Stimulated activated CD8-positive, alpha-beta memory T cell treated with anti-CD3 and anti-CD28 coated beads, Interleukin-7, amount 100 ng/mL, for 48 hours (primary cell): ENCODE results near the gene MRPL34.
A peak's percentile ranks its signal among the peaks of the same experiment; 100 is the strongest.

ENCODE experiments used
- DNase-seq, 2 donors: peaks; one replicate each; pipeline ENCODE4 v3.0.0-alpha.2; 2020; ENCODE audit warnings: low read depth in 1 of 2; ENCODE audit errors: extremely low read depth in 1 of 2

Gene MRPL34

DNA sequence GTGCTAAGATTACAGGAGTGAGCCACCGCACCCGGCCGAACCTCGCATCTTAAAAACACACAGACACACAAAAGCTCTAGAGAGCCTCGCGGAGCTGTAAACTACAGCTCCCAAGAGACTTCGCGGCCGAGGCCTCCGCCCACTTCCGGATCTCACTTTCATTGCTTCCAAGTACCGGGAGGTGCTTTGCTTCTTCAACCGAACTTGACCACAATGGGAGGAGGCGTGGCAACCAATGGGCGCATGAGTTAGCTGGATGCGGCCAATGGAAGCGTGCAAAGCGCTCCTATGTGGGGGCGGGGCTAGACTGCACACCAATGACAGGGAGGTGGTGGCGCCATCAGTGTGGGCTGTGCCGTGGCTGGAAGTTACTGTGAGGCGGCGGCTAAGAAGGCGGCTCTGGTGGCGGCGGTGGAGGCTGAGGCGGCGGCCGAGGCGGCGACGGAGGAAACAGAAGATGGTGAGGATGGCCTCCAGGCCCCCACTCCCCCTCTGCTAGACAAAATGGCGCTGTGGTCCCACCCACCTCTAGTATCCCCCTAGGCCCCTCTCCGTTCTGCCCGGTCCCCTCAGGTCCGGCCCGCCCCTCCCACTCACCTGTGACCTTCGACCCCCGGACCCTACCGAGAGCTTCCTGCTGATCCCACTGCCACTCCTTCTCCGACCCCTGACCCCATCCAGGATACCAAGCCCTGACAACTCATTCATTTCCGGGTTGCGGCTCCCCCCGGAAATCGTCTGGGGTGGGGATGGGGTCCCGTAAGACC, 3.7 kb downstream of the MRPL34 start, which contains the start of gene DDA1:
TSS of gene DDA1 (plus strand) at position 366 of the 767 bp plus-strand sequence. CDS start at position 458, 92 bp downstream.
- peak; percentile 96 to 100 for DNase-seq

DNA sequence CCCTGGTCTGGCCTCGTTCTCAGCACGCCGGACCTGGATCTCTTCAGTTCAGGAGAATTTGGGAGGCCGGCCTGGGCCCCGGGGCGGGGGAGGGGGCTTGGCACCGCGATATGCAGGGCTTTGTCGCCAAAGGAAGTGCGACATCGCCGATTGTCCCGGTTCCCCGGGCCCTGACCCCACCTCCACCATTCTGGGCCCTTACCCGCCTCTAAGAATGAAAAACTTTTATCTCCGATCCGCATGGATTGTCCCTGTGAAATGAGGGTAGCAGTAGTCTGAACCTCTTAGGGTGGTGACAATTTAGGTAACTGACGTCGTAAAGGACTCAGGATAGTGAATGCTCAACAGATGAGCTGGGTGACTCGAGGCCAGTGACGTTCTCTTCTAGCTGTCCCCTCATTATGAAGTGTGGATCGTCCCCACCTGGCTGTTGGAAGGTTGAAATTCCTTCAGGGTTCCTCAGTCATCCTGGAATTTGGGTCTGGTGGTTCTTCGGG, 4.3 kb downstream of the MRPL34 start:
- DNase-seq: no peak

DNA sequence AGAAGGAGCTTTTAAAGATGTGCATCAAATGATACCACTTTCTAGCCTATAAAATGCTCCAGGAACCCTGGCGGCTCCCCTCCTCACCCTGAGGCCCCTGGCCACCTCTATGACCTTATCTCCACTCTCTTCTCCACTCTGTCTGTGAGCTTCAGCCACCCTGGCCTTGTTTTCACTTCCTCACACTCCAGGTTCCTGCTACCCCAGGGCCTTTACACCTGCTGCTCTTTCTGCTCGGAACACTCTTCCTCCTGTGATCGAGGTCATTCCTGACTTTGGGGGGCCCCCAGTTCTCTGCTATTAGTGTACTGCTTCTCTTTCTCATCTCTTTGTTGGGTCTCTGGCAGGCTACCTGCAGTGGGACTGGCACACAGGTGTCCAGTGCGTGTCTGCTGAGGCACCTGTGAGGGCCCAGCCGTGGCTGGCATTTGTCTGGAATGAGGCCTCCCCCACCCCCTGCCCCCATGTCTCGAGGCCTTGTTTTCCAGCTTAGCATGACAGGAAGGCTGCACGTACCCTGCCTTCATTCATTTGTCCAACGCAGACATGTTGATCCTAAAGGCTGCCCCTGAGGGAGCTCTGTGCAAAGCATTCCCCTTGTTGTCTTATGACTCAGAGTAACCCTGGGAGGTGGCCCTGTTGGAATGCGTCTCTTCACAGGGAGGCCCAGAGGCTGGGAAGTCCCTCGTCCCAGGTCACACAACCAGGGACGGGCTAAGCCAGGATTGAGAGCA, 6.0 kb downstream of the MRPL34 start:
- no peak for DNase-seq

DNA sequence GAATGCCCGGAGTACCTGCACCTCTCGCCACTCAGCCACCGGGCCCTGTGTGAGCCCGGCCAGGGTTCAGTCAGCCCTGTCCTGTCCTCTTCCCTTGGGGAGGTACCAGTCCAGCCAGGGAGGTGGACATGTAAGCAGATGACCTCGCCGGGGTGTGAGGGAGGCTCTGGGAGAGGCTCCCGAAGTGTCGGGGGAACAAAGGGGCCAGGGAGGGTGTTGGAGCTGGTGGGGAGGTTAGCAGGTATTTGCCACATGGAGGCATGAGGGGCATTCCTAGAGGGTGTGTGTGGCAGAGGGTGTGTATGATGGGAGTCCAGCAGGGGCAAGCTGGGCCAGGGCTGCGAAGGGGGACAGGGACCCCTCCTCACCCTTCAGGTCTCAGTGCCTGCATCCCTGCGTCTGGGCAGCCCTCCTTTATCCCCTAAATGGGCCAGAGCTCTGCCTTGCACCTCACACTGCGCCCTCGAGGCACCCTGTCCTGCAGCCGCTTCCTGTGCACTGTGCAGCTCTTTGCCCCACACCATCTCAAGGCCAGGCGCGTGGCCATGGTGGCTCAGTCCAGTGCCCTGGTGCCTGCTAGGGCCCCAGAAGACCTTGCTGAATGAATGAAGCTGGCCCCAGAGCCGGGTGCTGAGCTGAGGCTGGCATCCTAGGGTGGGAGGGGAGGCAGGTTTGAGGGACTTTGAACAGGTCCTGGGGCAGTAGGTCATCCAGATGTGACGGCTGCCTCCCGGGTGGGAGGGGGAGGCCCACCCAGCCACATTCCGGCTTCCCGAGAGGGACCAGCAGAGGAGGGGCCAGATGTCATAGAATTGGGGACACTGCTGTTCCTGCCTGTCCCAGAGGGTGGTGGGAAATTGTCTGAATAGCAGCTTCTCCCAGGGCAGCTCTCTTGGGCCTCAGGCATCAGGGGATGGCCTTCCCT, 6.8 kb downstream of the MRPL34 start:
- no peak for DNase-seq

DNA sequence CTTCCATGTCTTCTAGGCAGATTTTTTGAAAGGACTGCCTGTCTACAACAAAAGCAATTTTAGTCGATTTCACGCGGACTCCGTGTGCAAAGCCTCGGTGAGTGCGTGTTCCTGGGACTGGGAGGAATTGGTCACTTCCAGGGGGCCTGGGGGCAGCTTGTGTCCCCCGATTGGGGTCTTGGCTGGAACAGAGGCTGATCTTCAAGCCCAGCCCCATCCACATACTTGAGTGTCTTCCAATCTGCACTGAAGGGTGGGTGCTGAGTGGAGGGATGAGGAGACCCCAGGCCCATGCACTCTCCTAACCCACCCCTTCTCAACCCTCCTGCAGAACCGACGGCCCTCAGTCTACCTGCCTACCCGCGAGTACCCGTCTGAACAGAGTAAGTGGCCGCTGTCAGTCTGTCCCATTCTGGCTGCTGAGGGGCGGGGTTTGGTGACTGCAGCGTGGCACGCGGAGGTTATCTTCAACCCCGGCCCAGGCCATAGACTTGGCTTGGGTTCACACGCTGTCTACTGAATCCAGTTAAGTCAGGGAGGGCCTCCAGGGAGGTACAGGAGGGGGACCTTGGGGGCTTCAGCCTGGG, 8.4 kb downstream of the MRPL34 start:
- no peak for DNase-seq

DNA sequence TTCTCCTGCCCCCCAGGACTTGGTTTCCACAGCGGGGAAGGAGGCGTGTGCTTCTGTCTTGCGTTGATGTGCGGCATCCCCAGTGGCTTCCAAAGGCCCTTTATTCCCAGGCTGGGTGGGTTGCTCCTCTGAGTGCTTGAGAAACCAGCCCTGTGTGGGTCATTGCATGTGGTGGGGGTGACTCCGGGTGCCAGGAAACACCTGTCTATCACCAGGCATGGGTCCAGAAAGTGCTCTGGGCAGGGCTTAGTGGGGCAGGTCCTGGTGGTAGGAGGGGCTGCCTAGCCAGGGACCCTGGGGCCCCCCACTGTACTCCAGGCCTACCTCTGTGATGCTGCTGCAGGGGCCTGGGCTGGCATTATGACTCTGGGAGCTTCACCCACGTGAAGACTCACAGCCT, 13.3 kb downstream of the MRPL34 start:
- no peak for DNase-seq

DNA sequence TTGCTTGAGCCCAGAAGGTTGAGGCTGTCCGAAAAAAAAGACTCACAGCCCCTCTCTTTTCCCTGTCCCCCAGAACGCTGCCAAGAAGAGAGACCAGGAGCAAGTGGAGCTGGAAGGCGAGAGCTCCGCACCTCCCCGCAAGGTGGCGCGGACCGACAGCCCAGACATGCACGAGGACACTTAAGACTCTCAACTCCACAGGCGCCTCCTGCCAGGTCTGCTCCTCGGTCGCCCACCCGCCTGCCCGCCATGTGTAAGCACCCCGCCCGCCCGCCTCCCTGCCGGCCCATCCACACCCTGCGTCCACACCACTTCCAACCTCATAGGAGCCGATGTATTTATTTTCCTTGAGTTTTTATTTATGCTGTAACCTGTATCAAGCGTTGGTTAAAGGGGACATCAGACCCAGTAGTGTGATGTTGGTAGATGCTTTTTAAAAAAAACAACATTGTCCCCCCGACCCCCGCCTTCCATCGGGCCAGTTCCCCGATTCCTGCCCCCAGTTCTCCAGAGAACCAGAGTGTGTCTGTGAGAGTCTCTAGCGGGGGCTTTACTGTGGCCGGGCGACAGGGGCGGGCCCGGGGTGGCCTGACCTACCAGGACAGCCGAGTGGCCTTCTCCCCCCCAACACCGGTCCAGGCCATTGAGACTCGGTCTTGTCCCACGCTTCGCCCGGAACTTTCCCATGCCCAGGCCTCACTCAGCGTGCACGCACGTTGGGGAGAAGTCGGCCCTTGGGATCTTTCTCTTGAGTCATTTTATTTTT, 14.0 kb downstream of the MRPL34 start:
- no peak for DNase-seq

DNA sequence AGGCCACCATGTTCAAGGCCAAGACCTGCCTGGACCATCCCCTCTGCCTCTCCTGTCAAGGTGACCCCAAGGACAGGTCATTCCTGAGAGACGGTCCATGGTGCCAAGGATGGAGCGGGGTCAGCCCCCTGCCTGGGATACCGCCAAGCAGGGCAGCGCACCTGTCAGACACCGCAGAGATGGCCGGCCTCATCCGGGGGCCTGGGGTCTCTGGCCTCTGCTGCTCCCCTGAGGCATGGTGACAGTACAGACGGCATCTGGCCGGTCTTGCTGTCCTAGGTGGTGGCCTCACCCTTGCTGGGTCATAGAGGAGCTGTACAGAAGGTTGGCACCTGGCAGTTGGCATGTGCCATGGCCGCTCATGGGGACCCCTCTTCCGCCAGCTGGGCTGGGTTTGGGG, 14.8 kb downstream of the MRPL34 start:
- DNase-seq: no peak

DNA sequence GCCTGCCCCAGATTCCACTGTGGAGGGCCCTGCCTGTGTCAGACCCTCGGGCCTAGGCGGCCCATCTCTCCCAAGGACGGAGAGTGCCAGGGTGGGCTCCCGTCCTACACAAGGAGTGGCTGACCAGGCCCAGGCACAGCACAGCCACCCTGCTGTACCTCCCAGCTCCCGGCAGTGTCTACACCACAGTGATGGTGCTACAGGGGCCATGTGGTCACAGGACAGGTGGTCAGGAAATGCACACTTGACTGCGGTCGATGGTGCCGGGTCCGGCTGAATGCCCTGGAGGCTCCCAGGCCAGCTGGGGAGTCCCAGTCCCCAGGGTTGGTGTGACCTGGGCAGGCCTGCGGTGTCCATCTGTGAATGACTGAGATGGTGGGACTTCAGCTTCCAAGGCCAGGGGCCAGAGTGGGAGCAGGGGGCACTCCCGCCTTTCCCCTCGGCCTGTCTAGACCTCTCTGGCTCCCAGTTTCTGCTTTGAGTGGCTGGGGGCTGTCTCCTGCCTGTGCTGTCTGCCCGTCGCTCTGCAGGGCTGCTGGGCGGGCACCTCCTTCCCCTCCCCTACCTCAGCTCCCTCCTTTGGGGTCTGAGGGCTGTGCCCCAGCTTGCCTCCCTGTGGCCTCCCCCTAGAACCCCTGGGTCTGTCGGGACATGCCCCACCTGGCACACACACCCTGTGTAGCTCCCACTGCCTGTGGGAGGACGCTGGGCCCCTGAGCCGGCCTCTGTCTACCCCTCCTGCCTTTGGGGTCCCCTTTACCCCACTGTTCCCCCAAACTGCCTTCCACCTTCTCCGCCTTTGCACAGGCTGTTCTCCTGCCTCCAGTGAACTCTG, 16.2 kb downstream of the MRPL34 start:
- no peak for DNase-seq

DNA sequence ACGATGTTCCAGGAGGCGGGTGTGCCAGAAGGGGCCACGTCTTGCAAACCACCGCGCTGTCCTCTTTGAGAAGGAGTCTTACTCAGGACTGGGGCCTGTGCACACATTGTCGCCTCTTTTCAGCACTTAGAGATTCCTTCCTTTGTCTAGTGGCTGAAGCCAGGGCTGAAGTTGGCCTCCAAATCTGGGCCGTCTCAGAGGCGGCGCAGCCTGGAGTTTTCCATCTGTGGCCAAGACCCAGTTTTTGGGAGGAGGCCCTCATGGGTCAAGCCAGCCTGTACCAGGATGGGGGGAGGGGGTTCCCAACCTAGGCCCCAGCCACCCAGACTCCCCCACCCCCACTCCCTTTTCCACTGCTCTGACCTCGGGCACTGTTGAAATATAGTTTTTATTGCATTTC, 17.2 kb downstream of the MRPL34 start:
- DNase-seq: no peak

DNA sequence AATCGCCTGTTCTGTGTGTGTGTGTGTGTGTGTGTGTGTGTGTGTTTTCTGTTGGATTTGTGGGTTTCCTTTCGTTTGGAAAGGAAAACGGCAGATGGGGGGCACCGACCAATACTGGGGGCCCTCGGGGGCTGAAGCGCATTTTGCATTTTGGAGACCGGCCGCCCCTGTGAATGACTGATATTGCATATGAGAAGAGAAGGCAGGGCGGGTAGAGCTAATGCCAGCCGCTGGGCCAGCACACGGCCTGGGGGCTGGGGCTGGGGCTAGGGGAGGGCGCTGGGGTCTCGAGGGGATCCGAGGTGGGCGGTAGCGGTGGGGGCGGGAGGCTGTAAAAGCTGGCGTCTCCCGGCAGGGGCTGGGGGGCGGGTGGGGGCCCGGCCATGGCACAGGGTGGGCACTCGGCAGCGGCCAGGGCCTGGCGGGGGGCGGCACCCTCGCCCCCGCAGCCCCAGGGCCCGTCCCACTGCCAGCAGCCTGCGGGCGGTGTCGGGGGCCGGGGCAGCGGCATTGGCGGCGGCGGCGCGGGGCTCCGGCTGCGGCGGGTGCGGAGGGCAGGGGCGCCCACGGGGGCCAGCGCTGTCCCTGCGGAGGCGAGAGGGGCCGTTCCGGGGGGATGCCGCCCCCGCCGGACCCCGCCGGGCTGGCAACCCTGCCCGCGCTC, 17.8 kb downstream of the MRPL34 start:
- no peak for DNase-seq

DNA sequence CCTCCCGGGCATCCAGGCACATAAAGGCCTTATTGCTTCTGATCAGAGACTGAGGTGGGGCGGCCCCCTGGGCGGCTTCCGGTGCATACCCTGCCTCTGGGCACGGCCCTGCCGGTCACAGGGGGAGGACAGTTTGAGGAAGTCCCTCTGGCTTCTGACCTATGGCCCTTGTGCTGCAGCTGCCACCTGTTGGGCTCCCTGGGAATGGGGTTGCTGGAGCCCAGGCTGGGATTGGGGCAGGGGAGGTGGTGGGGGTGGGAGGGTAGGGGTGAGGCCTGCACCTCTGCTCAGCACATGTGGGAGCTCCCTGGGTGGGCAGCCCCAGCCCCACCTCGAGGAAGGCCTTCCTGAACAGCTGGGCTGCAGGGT, 18.3 kb downstream of the MRPL34 start:
- no peak for DNase-seq

DNA sequence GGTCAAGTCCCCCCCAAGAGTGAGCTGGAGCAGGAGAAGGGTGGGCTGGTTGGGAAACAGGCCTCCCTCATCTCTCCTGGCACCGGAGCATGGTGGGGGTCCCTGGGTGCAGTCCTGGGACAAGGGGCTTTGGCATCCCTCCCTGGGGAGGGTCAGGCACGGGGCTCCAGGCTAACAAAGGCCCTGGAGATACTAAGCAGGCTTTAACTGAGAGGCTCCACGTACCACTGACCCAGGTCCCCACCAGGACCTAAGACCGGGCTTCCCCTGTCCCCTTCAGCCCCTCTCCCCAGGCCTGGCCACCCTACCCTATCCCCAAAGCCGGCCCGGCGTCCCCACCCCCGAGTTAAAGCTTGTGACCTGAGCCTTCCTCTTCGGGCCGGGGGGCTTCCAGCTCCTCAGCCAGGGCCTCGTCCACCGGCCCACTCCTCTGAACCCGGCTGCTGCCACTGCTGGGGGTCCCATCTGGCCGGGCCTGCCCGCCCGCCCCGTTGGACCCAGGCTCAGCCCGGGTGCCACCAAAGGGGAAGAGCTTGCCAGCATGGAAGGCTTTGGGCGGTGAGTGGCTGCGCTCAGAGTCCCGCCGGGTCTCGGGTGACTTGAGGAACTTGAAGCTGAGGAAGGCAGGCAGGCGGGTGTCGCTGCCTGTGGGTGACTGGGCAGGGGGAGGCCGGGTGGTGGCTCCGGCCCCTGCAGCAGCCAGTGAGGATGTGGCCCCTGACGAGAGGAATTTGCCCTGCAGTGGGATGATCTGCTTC, 18.9 kb downstream of the MRPL34 start:
- no peak for DNase-seq

DNA sequence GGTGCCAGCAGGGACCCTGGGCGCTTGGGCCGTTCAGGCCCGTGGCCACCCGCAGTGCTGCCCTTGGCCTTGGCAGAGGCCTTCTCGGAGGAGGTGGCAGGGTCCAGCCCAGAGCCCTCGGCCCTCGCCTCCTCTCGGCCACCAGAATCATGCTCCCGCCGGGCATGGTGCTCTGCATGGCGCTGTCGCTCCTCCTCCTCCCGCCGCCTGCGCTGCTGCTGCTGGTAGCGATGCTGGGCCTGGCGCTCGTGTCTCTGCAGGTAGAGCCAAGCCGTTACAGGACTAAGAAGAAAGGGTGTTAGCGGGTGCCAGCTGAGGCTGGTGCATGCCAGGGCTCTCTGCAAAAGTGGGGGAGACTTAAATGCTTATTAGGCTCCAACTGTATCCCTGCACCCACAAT, 19.5 kb downstream of the MRPL34 start:
- DNase-seq: no peak

DNA sequence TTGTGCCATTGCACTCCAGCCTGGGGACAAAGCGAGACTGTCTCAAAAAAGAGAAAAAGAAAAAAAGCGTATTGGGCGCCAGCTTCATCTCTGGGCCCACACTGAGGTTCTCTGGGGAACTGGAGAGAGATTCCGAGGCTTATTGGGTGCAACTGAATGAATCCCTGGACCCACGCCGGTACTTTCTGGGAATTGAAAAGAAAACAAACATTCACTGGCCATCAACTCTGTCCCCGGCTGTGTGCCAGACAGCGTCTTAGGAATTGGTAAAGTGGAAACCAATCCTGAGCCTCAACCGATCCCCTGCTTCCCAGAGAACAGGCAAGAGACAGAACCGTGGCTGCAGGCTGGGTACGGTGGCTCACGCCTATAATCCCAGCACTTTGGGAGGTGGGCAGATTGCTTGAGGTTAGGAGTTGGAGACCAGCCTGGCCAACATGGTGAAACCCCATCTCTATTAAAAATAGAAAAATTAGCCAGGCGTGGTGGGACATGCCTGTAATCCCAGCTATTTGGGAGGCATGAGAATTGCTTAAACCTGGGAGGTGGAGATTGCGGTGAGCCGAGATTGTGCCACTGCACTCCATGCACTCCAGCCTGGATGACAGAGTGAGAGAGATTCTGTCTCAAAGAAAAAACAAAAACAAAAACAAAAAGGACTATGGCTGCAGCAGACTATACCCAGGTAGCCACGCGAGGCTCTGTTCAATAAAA, 20.4 kb downstream of the MRPL34 start:
- DNase-seq: no peak

DNA sequence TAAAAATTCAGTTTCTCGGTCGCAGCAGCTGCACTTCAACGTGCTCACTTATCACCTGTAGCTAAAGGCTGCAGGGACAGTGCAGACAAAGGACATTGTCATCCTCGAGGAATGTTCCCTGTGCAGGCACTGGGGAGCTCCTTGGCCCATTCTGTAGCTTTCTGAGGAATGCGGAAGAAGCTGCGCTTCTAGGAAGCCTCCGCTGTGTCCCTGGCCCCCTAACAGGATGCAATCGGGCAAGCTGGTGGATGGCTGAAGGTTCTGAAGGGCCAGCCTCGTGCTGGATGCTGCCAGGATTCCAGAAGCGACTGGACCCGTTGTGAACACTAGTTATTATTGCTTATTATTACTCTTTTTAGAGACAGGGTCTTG, 20.9 kb downstream of the MRPL34 start:
- DNase-seq: no peak

DNA sequence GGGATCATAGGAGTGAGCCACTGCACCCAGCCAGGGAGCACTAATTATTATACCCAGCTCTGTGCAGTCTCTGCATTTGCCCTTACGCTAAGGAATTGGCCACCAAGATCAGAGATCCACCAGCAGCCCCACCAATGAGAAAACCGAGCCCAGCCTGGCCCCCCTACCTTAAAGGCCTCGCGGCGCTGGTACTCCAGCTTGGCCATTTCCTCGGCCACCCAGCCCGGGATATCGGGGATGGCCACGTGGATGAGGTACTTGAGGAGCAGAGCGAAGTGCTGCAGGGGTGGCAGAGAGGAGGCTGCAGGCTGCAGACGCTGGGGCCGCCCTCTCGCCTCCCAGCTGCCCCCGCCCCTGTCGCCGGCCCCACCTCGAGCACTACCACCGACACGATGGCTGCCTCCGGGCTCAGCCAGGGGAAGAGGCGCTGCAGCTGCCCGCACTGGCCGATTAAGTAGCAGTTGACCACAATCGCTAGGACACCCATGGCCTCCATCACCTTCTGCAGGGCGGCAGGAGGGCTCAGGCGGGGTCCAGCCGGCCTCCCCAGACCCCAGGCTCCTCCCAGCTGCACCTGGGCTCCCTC, 21.5 kb downstream of the MRPL34 start:
- DNase-seq: no peak
